ENCODE results near the gene TSPAN31. TPM values are rescaled to one million over a fixed set of nuclear protein-coding genes. Genes with fewer than 3 reads are reported as not detected.

TSPAN31 gene
- total RNA-seq, 1 donor from 2014 or later = 18.6 TPM

- H3K4me1 ChIP-seq (ENCODE audit: insufficient read depth, low read length) = peaks cover 12% of the 10 kb centered on the region
- peaks cover 7% of the 10 kb centered on the region for H3K79me2 ChIP-seq (ENCODE audit: insufficient read depth, low read length)
- TF ChIP-seq CTCF (IDR thresholded peaks at IDR 0.05; ENCODE audit: insufficient read depth, low read depth, low read length) = no peak
- no peak overlapping the region for H3K4me2 ChIP-seq (ENCODE audit: low read length)
- Mint-ChIP-seq H3K4me3 (ENCODE audit: unreplicated experiment) (no peak overlapping the region), H3K9me3 (ENCODE audit: unreplicated experiment) (no peaks in the 10 kb centered on the region), H3K27me3 (ENCODE audit: low read depth, unreplicated experiment) (peaks cover 24% of the 10 kb centered on the region), H3K27ac (ENCODE audit: unreplicated experiment) (no peak overlapping the region), H3K4me1 (ENCODE audit: low read depth, unreplicated experiment) (peaks cover 8% of the 10 kb centered on the region), H3K36me3 (ENCODE audit: low read depth, unreplicated experiment) (peaks cover 15% of the 10 kb centered on the region)
- peaks cover 1% of the 10 kb centered on the region for H4K20me1 ChIP-seq (ENCODE audit: insufficient read depth, low read length)
- H3K4me3 ChIP-seq (ENCODE audit: insufficient read depth, low read depth, low read length) = no peak overlapping the region
- no peaks in the 10 kb centered on the region for H3K9me3 ChIP-seq (ENCODE audit: insufficient read depth, low read depth, low read length)
- H3K27ac ChIP-seq (ENCODE audit: low read depth, low read length) = no peak overlapping the region
- peaks cover 9% of the 10 kb centered on the region for H3K36me3 ChIP-seq (ENCODE audit: insufficient read depth, low read length)
- H3K9ac ChIP-seq (ENCODE audit: low read length) = no peak overlapping the region
- no peak overlapping the region for H2AFZ ChIP-seq (ENCODE audit: low read depth, low read length)
- no peak for FAIRE-seq
- DNase-seq (ENCODE audit: low read depth) = no peak
- peaks cover 37% of the 10 kb centered on the region for H3K27me3 ChIP-seq (ENCODE audit: insufficient read depth, low read length)
Observed at GRCh38 chr12:57741844-57742738, 2.7 kb upstream of the TSPAN31 start.

- Histone ChIP-seq H2AFZ (ENCODE audit: low read depth, low read length) (no peak overlapping the region), H3K9ac (ENCODE audit: low read length) (no peak overlapping the region), H3K27me3 (ENCODE audit: insufficient read depth, low read length) (peaks cover 29% of the 10 kb centered on the region), H3K9me3 (ENCODE audit: insufficient read depth, low read depth, low read length) (no peaks in the 10 kb centered on the region), H3K4me3 (ENCODE audit: insufficient read depth, low read depth, low read length) (no peak overlapping the region), H4K20me1 (ENCODE audit: insufficient read depth, low read length) (no peaks in the 10 kb centered on the region), H3K79me2 (ENCODE audit: insufficient read depth, low read length) (peaks cover 7% of the 10 kb centered on the region), H3K4me2 (ENCODE audit: low read length) (no peak overlapping the region), H3K27ac (ENCODE audit: low read depth, low read length) (no peak overlapping the region), H3K4me1 (ENCODE audit: insufficient read depth, low read length) (peaks cover 5% of the 10 kb centered on the region), H3K36me3 (ENCODE audit: insufficient read depth, low read length) (peaks cover 18% of the 10 kb centered on the region)
- H3K36me3 Mint-ChIP-seq (ENCODE audit: low read depth, unreplicated experiment) = peaks cover 22% of the 10 kb centered on the region
- no peak for FAIRE-seq
- peaks cover 8% of the 10 kb centered on the region for H3K4me1 Mint-ChIP-seq (ENCODE audit: low read depth, unreplicated experiment)
- DNase-seq (ENCODE audit: low read depth) = no peak
- H3K27me3 Mint-ChIP-seq (ENCODE audit: low read depth, unreplicated experiment) = peaks cover 24% of the 10 kb centered on the region
- peak overlapping the region; percentile 95 for H3K4me3 Mint-ChIP-seq (ENCODE audit: unreplicated experiment)
- peak overlapping the region; percentile 97 for H3K27ac Mint-ChIP-seq (ENCODE audit: unreplicated experiment)
- TF ChIP-seq EZH2 (IDR thresholded peaks at IDR 0.05; ENCODE audit: insufficient read depth, low read length) = no peak
- no peak for TF ChIP-seq CTCF (IDR thresholded peaks at IDR 0.05; ENCODE audit: insufficient read depth, low read depth, low read length)
- no peaks in the 10 kb centered on the region for H3K9me3 Mint-ChIP-seq (ENCODE audit: unreplicated experiment)
Observed at GRCh38 chr12:57743769-57744168, 1.1 kb upstream of the TSPAN31 start.

All from astrocyte (in vitro differentiated cells and primary cell).